SK-N-SH (cell line): ENCODE data around the gene BTBD9. TPM values are rescaled to one million over a fixed set of nuclear protein-coding genes. Genes with fewer than 3 reads are reported as not detected.

Experiments used
- CTCF ChIA-PET: fragments of 300-600, 350-600 bp; formaldehyde crosslinking; extraction: SDS; loops from one replicate; lab custom pipeline; 2021; lab: Yijun Ruan, JAX
- POLR2A ChIA-PET: fragments of 350-600 bp; sonication (Branson Sonifier 250); formaldehyde crosslinking; extraction: SDS; loops from one replicate; lab custom pipeline; 2020; ENCODE audit warnings: antibody characterized with exemption, inconsistent platforms; lab: Yijun Ruan, JAX
- DNase-seq: peaks from one replicate; pipeline ENCODE4 v3.0.0; 2012
- H2AFZ ChIP-seq: fragments of 200-600 bp; sonication (generic); 2 replicates; pipeline ENCODE4 v1.8.1; 2016; ENCODE audit warnings: antibody characterized with exemption, mild to moderate bottlenecking, low read depth
- H3F3A ChIP-seq: fragments of 200-600 bp; sonication (generic); replicated peaks from 2 replicates; pipeline ENCODE3; 2016; ENCODE audit warnings: antibody characterized with exemption, mild to moderate bottlenecking; ENCODE audit not compliant: insufficient read depth
- H3K27ac ChIP-seq, 2 experiments: fragments of 200-500 bp in 1 of 2; fragments of 200-600 bp in 1 of 2; sonication (Bioruptor generic) in 1 of 2; sonication (generic), shearing (Covaris generic) in 1 of 2; 2 replicates each; pipeline versions ENCODE4 v1.5.1 to v1.6.1; 2014 to 2016; ENCODE audit warnings: low read depth in 2 of 2, inconsistent platforms in 1 of 2, low read length in 1 of 2, mild to moderate bottlenecking in 1 of 2, mixed read lengths in 1 of 2
- H3K27me3 ChIP-seq: fragments of 200-600 bp; sonication (generic), shearing (Covaris generic); 2 replicates; pipeline ENCODE4 v1.6.1; 2016; ENCODE audit warnings: mixed run types; ENCODE audit not compliant: insufficient read depth
- H3K36me3 ChIP-seq, 2 experiments: fragments of 200-500 bp in 1 of 2; fragments of 200-600 bp in 1 of 2; sonication (Bioruptor generic) in 1 of 2; sonication (generic) in 1 of 2; replicated peaks in 1 of 2; 2 replicates each; pipeline versions ENCODE3 to v1.5.1; 2014 to 2016; ENCODE audit warnings: low read length in 1 of 2, mild to moderate bottlenecking in 1 of 2; ENCODE audit not compliant: insufficient read depth in 2 of 2, control insufficient read depth in 1 of 2
- H3K4me1 ChIP-seq, 2 experiments: fragments of 200-500 bp in 1 of 2; fragments of 200-600 bp in 1 of 2; sonication (Bioruptor generic) in 1 of 2; sonication (generic), shearing (Covaris generic) in 1 of 2; 2 replicates each; pipeline versions ENCODE4 v1.5.1 to v1.6.1; 2014 to 2016; ENCODE audit warnings: low read depth in 1 of 2, low read length in 1 of 2, mixed run types in 1 of 2; ENCODE audit not compliant: insufficient read depth in 2 of 2, control insufficient read depth in 1 of 2
- H3K4me2 ChIP-seq: fragments of 200-600 bp; sonication (generic), shearing (Covaris generic); 2 replicates; pipeline ENCODE4 v1.6.1; 2017; ENCODE audit warnings: mixed run types
- H3K4me3 ChIP-seq, 2 experiments: fragments of 200-500 bp in 1 of 2; fragments of 200-600 bp in 1 of 2; sonication (Bioruptor generic) in 1 of 2; sonication (generic), shearing (Covaris generic) in 1 of 2; 2 replicates each; pipeline versions ENCODE4 v1.5.1 to v1.8.1; 2014 to 2016; ENCODE audit warnings: low read depth in 2 of 2, inconsistent platforms in 1 of 2, low read length in 1 of 2, mild to moderate bottlenecking in 1 of 2, mixed read lengths in 1 of 2, moderate library complexity in 1 of 2
- H3K79me2 ChIP-seq: fragments of 200-600 bp; sonication (generic); 2 replicates; pipeline ENCODE4 v1.8.1; 2017; ENCODE audit warnings: mild to moderate bottlenecking; ENCODE audit not compliant: insufficient read depth
- H3K9ac ChIP-seq: fragments of 200-600 bp; sonication (generic); 2 replicates; pipeline ENCODE4 v1.6.1; 2017; ENCODE audit warnings: mixed run types
- H3K9me2 ChIP-seq: fragments of 200-600 bp; sonication (generic); 2 replicates; pipeline ENCODE4 v1.6.1; 2017; ENCODE audit warnings: mixed run types
- H3K9me3 ChIP-seq: fragments of 200-600 bp; sonication (generic); 2 replicates; pipeline ENCODE4 v1.6.1; 2017; ENCODE audit warnings: mixed run types, mild to moderate bottlenecking, moderate library complexity
- H4K20me1 ChIP-seq: fragments of 200-600 bp; sonication (generic); 2 replicates; pipeline ENCODE4 v1.6.1; 2017; ENCODE audit warnings: mild to moderate bottlenecking, mixed run types; ENCODE audit not compliant: insufficient read depth
- ELF1 ChIP-seq: IDR thresholded peaks from 2 replicates; pipeline ENCODE4 v1.4.0; 2012
- FOSL2 ChIP-seq: IDR thresholded peaks from 2 replicates; pipeline ENCODE4 v1.4.0; 2012; ENCODE audit warnings: low read depth, mild to moderate bottlenecking, moderate library complexity, borderline replicate concordance
- FOXM1 ChIP-seq: IDR thresholded peaks from 2 replicates; pipeline ENCODE4 v1.4.0; 2012; ENCODE audit warnings: low read depth, mild to moderate bottlenecking
- MXI1 ChIP-seq: IDR thresholded peaks from 2 replicates; pipeline ENCODE4 v1.6.1; 2012; ENCODE audit warnings: mild to moderate bottlenecking, low read depth, low read length, improper control_type of control experiment
- NRF1 ChIP-seq: IDR thresholded peaks from 2 replicates; pipeline ENCODE4 v1.6.1; 2012; ENCODE audit warnings: low read depth, mild to moderate bottlenecking, low read length
- POLR2AphosphoS5 ChIP-seq: IDR thresholded peaks from 2 replicates; pipeline ENCODE4 v1.6.1; 2012; ENCODE audit warnings: low read depth, low read length
- RCOR1 ChIP-seq: fragments of 150-350 bp; IDR thresholded peaks from 2 replicates; pipeline ENCODE4 v1.6.1; 2017; ENCODE audit warnings: antibody characterized with exemption, low read length
- RFX5 ChIP-seq: IDR thresholded peaks from 2 replicates; pipeline ENCODE4 v1.6.1; 2012; ENCODE audit warnings: mild to moderate bottlenecking, improper control_type of control experiment, low read length
- SMC3 ChIP-seq: IDR thresholded peaks from 2 replicates; pipeline ENCODE4 v1.6.1; 2012; ENCODE audit warnings: low read depth, low read length, improper control_type of control experiment
- TAF1 ChIP-seq: IDR thresholded peaks from 2 replicates; pipeline ENCODE4 v1.6.1; 2012; ENCODE audit warnings: low read depth, mild to moderate bottlenecking, low read length, moderate library complexity, borderline replicate concordance
- WGBS: methylation state at CpG from one replicate; pipeline ENCODE4 v1.1.6; 2017; ENCODE audit warnings: low lambda C conversion rate; 5-methylcytosine and 5-hydroxymethylcytosine counted together
- polyA plus RNA-seq, 3 experiments: library from polyadenylated mRNA; depleted of rRNA; stranded (reverse); fragments of >200 nt; gene quantifications; 2 replicates each; pipeline ENCODE4 v1.2.3, GENCODE V29; 2012
- TF ChIP-seq, protein P1 (sequence below): fragments of 200-600 bp; sonication (generic); IDR thresholded peaks from 2 replicates; pipeline ENCODE4 v1.6.1; 2017; ENCODE audit warnings: antibody characterized with exemption, mild to moderate bottlenecking, moderate library complexity
- TF ChIP-seq, protein P2 (sequence below): IDR thresholded peaks from 2 replicates; pipeline ENCODE4 v1.4.0; 2012; ENCODE audit warnings: low read depth, borderline replicate concordance
- TF ChIP-seq, protein P3 (sequence below): fragments of 150-350 bp; IDR thresholded peaks from 2 replicates; pipeline ENCODE4 v1.6.1; 2016; ENCODE audit warnings: mild to moderate bottlenecking, low read depth, low read length
- TF ChIP-seq, protein P4 (sequence below): IDR thresholded peaks from 2 replicates; pipeline ENCODE4 v1.6.1; 2012; ENCODE audit warnings: mild to moderate bottlenecking, low read depth, low read length, moderate library complexity

Gene BTBD9
- polyA plus RNA-seq, 1 of the 3 experiments (the other 2 are of a cell fraction): 2.2 TPM

DNA sequence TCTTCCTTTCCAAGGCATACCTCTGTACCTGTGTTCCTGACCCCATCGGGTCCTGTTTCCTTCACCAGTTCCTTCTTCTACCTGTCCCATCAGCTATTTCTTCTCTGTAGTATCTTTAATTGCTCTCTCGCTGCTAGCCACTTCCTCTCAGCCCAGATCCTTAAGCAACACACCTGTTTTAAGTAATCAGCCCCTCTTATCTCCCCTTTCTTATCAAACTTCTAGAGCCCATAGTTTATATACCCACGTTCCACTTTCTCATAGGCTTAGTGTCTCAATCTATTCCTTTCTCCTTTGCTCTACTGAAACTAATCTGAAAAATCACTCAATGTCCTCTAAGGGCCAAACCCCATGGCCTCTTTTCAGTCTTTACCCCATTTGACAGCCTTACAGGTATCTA, 239.6 kb downstream of the BTBD9 start:
- Histone ChIP-seq H3K27ac (no peak overlapping the region), H3K4me3 (no peak overlapping the region), H3K4me2 (no peak overlapping the region), H3K9me3 (no peaks in the 10 kb centered on the region), H3K79me2 (no peaks in the 10 kb centered on the region), H3K9ac (no peak overlapping the region), H3K9me2 (no peaks in the 10 kb centered on the region), H3F3A (no peaks in the 10 kb centered on the region), H3K36me3 (no peaks in the 10 kb centered on the region), H2AFZ (no peak overlapping the region), H3K27me3 (no peaks in the 10 kb centered on the region), H3K4me1 (peaks cover 0 to 10% of the 10 kb centered on the region in 2 experiments; a peak in 2 of 4 replicates), H4K20me1 (no peaks in the 10 kb centered on the region)
- ChIA-PET POLR2A (no interaction called here), CTCF (interaction anchor here (0.5 kb wide), 1 partner anchor 569 kb away, joined by 3 read pairs; no protein-coding TSS in a partner anchor)
- WGBS: 93% methylated on average over 3 of the region's 3 CpGs
- no peak for DNase-seq
- TF ChIP-seq, protein P1, sequence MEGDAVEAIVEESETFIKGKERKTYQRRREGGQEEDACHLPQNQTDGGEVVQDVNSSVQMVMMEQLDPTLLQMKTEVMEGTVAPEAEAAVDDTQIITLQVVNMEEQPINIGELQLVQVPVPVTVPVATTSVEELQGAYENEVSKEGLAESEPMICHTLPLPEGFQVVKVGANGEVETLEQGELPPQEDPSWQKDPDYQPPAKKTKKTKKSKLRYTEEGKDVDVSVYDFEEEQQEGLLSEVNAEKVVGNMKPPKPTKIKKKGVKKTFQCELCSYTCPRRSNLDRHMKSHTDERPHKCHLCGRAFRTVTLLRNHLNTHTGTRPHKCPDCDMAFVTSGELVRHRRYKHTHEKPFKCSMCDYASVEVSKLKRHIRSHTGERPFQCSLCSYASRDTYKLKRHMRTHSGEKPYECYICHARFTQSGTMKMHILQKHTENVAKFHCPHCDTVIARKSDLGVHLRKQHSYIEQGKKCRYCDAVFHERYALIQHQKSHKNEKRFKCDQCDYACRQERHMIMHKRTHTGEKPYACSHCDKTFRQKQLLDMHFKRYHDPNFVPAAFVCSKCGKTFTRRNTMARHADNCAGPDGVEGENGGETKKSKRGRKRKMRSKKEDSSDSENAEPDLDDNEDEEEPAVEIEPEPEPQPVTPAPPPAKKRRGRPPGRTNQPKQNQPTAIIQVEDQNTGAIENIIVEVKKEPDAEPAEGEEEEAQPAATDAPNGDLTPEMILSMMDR: no peak
- TF ChIP-seq RCOR1 (no peak), SMC3 (no peak), POLR2AphosphoS5 (no peak), RFX5 (no peak), ELF1 (no peak), FOSL2 (no peak), NRF1 (no peak), TAF1 (no peak), MXI1 (no peak), FOXM1 (no peak)
- TF ChIP-seq, protein P2, sequence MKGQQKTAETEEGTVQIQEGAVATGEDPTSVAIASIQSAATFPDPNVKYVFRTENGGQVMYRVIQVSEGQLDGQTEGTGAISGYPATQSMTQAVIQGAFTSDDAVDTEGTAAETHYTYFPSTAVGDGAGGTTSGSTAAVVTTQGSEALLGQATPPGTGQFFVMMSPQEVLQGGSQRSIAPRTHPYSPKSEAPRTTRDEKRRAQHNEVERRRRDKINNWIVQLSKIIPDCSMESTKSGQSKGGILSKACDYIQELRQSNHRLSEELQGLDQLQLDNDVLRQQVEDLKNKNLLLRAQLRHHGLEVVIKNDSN: no peak
- TF ChIP-seq, protein P3, sequence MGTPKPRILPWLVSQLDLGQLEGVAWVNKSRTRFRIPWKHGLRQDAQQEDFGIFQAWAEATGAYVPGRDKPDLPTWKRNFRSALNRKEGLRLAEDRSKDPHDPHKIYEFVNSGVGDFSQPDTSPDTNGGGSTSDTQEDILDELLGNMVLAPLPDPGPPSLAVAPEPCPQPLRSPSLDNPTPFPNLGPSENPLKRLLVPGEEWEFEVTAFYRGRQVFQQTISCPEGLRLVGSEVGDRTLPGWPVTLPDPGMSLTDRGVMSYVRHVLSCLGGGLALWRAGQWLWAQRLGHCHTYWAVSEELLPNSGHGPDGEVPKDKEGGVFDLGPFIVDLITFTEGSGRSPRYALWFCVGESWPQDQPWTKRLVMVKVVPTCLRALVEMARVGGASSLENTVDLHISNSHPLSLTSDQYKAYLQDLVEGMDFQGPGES: no peak
- TF ChIP-seq, protein P4, sequence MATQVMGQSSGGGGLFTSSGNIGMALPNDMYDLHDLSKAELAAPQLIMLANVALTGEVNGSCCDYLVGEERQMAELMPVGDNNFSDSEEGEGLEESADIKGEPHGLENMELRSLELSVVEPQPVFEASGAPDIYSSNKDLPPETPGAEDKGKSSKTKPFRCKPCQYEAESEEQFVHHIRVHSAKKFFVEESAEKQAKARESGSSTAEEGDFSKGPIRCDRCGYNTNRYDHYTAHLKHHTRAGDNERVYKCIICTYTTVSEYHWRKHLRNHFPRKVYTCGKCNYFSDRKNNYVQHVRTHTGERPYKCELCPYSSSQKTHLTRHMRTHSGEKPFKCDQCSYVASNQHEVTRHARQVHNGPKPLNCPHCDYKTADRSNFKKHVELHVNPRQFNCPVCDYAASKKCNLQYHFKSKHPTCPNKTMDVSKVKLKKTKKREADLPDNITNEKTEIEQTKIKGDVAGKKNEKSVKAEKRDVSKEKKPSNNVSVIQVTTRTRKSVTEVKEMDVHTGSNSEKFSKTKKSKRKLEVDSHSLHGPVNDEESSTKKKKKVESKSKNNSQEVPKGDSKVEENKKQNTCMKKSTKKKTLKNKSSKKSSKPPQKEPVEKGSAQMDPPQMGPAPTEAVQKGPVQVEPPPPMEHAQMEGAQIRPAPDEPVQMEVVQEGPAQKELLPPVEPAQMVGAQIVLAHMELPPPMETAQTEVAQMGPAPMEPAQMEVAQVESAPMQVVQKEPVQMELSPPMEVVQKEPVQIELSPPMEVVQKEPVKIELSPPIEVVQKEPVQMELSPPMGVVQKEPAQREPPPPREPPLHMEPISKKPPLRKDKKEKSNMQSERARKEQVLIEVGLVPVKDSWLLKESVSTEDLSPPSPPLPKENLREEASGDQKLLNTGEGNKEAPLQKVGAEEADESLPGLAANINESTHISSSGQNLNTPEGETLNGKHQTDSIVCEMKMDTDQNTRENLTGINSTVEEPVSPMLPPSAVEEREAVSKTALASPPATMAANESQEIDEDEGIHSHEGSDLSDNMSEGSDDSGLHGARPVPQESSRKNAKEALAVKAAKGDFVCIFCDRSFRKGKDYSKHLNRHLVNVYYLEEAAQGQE: no peak
